ENCODE measurements around the gene TNFAIP2.
"Not testable (repeated sequence)": the region's sequence is repeated elsewhere in the genome, so short reads cannot be mapped to it uniquely, and the experiment has no call there.

The TNFAIP2 gene

DNA sequence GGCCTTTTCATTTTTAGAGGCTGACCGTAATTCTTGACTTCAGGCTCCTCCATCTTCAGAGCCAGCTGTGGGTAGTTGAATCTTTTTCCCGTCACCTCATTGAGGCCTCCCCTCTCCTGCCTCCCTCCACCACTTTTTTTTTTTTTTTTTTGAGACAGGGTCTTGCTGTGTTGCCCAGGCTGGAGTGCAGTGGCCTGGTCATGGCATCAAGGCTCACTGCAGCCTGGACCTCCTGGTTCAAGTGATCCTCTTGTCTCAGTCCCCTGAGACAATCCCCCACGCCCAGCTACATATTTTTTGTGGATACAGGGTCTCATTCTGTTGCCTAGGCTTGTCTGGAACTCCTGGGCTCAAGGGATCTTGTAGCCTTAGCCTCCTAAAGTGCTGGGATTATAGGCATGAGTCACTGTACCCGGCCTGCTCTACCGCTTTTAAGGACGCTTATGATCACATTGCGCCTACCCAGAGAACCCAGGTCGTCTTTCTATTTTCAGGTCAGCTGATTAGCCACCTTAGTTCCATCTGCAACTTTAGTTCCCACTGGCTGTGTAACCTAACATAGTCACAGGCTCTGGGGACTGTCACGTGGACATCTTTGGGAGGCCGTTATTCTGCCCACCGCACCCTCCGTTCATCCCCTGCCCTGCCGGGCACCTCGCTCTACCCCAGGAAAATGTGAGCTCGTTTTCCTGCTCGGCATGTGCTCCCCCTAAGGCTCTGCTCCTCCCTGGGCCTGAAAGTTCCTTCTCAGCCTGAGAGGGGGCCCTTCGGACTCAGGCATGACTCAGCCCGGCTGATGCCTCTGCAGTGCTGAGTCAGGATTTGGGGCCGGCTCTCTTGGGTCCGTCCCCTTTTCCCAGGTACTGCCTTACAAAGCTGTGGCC, 13.4 kb downstream of the TNFAIP2 start:
- DNase-seq = no peak

- no peak for DNase-seq
These were observed 14.5 kb downstream of the TNFAIP2 start for GRCh38 chr14:103137689-103138300.

DNA sequence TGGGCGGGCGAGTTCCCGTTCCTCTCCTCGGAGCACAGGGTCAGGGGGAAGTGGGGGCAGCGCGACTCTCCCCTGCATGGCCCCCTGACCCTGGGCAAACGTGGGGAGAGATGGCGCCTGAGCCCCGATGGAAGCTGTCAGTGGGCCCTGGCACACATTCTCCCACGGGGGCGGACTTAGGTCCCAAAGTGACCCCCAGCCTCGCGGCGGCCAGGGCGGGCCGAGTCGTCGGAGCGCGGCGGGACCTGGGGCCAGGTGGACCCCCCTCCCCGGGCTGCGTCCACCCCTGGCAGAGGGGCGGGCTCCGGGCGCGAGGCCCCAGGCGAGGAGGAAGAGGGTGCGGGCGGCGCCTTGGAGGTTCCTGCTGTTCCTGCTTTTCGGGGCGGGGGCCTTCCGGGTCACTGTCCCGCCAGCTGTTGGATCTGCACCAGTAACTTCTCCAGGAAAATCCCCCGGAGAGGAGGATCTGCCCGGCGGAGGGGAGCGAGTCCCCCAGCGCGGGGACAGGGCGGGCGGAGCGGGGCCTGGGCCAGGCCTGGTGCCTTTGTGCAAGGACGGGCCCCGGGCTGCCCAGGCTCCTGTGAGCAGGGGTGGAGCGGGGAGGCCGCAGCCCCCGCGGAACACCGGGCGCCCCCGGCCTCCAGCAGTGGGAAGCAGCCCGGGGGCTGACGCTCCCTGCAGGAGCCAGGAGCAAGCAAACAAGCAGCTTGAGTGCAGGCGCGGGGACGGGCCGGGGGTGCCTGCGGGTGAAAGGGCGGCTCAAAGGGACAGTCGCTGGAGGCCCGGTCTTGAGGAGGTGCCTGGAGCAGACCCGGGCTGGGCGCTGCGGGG, 15.3 kb downstream of the TNFAIP2 start:
- DNase-seq = no peak

- no peak for DNase-seq
These were observed 16.1 kb downstream of the TNFAIP2 start for GRCh38 chr14:103139132-103140025.

DNA sequence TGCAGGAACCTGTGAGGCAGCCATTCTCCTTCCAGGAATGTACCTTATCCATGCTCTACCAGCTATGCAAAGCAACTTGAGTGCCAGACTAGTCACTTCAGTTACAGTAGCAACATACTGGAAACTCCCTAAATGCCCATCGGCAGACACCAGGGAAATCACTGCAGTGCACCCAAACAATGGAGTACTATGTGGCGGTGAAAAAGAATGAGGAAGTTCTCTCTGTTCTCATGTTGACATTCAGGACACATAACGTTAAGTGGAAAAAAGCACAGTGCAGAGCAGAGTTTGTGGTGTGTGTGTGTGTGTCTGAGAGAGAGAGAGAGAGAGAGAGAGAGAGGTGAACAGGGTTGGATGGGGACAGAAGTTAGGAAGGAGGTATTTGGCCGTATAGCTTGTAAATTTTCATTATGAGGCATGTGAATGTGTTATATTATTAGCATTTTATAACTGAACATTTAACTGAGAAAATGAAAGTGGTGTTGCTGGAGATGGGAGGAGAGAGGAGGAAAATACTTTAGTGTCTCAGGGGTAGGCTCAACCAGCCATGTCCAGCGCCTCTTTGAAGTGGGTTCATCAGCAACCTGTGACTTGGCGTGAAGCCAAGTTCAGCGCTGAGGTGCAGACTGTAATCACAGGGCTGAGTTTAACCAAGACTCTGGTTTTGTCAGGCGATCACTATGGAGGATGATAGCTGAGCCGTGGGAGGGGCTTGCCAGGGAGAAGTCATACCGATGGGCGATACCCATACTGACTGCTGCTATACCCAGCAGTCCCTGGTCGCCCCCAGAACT, 17.3 kb downstream of the TNFAIP2 start:
- no peak for DNase-seq

- no peak for DNase-seq
These were observed 18.0 kb downstream of the TNFAIP2 start for GRCh38 chr14:103141117-103141796.

GRCh38 chr14:103142026-103142425, 18.8 kb downstream of the TNFAIP2 start:
- no peak for DNase-seq

DNA sequence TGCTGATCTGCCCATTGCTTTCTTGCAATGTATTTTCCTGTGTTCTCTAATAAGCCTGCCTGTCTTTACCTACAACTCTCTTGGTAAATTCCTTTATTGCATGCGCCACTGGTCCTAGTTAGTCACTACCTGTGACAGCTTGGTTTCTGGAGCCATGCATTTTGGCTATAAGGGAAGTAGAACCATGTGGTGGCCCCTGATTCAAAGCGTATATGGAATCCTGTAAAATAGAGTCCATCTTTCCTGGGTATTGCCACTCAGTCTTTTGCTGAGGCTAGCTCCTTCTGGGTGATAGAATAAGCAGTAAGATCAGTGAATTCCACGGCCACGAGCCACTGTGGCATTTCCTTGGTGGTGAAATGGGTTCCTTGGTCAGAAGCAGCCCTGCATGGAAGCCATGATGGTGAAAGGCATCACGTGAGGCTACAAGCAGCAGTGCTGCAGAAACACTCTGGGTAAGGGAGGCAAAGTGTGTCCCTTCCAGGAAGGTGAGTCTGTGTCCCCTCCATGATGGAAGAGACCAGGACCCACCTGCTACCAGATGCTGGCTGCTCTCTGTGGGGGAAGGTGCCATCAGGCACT, 19.6 kb downstream of the TNFAIP2 start:
- no peak for DNase-seq

GRCh38 chr14:103143506-103143905, 20.2 kb downstream of the TNFAIP2 start:
- DNase-seq = no peak

- no peak for DNase-seq
These were observed 20.8 kb downstream of the TNFAIP2 start for GRCh38 chr14:103144085-103144484.

DNA sequence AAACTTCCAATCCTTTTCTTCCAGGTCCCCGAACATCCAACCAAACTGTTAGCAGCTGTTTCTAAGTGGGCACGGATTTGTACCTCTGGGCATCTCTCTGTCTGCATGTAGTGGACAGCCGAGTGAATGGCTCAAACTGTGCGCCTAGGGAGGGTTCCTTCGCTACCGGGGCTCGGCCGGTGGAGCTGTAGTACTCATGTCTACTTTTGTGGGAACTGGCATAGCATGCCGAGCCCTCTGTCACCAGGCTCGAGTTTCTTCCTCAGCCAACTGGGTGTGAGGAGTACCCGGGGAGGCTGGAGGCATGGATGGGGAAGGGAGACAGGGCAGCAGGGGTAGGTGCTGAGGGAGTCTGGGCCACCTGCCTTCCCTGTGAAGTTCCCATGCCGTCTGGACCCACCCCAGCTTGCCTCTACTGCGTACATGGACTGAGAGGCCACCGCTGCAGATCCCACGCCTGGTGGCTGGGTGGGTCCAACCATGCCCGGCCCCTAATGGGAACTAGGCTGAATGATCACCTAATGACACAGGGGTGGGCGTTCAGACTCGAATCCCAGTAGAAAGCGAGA, 23.0 kb downstream of the TNFAIP2 start:
- no peak for DNase-seq

DNA sequence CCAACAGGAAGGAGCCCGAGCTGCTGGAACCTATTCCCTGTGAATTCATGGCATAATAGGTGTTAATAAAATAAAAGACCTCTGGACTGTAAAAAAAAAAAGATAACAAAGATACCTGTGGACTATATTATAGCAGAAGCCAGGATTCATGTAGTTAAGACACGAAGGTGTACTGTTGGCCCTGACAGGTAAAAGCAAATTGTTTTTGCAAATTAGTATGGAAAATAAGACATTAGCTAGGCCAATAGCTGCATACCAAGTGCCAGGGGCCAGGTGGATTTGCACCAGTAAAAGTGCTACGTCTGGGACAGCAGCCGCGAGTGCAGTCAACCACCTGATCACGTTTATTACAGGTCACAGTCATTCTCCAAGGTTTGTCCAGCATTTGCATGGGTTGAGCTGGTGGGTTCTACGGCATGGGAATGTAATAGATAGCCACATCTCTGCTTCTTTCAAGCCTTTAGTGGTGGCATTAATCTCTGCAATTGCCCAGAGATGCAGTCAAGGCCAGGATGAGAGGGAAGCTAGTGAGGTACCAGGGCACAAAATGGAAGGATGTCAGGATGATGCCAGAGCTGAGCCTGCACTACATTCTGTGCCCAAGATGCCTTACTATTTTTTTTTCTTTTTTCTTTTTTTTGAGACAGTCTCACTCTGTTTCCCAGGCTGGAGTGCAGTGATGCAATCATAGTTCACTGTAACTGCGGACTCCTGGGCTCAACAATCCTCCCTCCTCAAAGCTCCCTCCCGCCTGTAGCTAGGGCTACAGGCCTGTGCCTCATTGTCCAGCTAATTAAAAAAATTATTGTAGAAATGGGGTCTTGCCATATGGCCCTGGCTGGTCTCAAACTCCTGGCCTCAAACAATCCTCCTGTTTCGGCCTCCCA, 26.3 kb downstream of the TNFAIP2 start:
- DNase-seq = no peak

- DNase-seq = no peak
These were observed 28.1 kb downstream of the TNFAIP2 start for GRCh38 chr14:103151270-103151945.

DNA sequence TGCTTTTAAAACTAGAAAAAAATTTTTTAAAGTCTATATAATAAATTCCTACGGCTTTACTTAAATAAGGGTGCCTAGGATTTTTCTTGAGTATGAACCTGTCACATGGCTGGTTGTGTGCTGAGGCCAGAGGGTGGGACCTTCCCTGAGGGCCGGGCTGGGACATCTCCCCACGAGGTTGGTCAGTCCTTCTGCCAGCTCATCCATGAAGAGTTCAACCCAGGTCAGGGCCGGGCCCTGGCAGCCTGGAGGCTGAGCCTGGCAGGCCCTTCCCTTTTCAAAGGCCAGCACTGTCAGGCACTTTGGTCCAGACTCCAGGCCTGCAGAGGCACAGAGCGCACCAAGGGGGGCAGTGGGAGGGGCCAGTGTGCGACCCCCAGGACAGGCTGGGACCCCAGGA, 31.7 kb downstream of the TNFAIP2 start:
- DNase-seq = no peak

- DNase-seq = not testable (repeated sequence)
These were observed 32.2 kb downstream of the TNFAIP2 start for GRCh38 chr14:103155416-103155815.

GRCh38 chr14:103155826-103156394, 32.6 kb downstream of the TNFAIP2 start:
- no peak for DNase-seq

DNA sequence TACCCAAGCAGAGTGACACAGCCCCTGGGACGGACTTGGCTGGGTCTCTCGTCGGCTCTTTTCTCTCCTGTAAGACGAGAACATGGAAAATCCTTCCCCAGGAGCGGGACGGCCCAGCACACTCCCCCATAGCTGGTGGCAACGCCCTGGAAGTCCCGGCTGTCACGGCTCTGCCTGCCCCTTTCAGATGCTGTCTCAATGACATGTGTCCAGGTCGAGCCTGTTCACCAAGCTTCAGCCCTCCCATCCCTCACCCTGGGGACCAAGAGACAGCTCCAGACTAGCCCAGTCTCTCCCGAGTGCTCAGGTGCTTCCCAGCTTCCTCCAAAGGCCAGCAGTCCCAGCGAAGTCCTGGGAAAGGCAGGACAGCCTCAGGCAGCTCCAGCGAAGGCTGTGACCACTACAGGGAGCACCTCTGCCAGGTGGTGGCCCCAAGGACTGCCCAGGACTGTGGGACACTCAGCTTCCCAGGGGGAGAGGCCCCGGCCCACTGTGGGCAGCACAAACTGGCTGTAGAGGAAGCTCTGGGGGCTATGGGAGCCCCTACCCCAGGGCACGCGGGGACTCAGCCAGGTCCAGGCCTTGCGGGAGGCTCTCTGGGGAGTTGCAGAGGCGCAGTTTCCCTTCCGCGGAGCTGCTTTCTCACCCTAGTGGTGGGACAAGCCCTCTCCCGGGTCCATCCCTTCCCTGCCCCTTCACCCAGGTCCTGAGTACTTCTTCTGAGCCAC, 33.6 kb downstream of the TNFAIP2 start:
- DNase-seq = no peak
